SK-N-SH treated with all-trans-retinoic acid at 6 μM for 48 hours (cell line): Measurements from ENCODE around the gene JOSD1.

Experiments
- ESRRG ChIP-seq: fragments of 250-450 bp; sonication (Bioruptor Pico); IDR thresholded peaks from 2 replicates; pipeline ENCODE4 v1.6.1; 2021; ENCODE audit warnings: mild to moderate bottlenecking
- TCF4 ChIP-seq: fragments of 250-450 bp; sonication (Bioruptor Pico); IDR thresholded peaks from 2 replicates; pipeline ENCODE4 v1.8.0; 2021; ENCODE audit warnings: mild to moderate bottlenecking, moderate library complexity, borderline replicate concordance

DNA sequence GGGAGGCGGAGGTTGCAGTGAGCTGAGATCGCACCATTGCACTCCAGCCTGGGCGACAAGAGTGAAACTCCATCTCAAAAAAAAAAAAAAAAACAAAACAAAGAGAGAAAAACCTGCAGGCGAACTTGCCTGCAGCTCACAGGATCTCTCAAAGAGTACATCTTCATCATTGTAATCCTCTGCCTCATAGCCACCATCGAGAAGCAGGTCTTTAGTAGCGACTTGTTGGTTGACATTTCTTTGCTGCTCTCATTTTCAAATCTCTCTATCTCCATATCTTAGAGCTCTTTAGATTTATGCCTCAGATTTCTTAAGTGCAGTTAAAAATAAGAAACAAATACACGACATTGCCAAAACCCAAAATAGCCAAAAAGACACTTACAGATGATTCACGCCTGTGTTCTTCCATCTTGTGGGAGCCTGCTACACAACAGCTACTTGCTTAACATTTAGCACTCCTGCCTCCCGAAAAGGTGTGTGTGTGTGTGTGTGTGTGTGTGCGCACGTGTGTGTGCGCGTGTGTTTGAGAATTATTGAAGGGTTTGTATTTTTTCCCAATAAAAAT lies 59.2 kb downstream of the JOSD1 start:
- TF ChIP-seq TCF4 (no peak), ESRRG (no peak)
